ENCODE data around the gene LIG4. TPM values are rescaled to one million over a fixed set of nuclear protein-coding genes. Genes with fewer than 3 reads are reported as not detected.
"Not testable (repeated sequence)": the region's sequence is repeated elsewhere in the genome, so short reads cannot be mapped to it uniquely, and the experiment has no call there.

LIG4 gene
- total and polyA plus RNA-seq, 4 donors: 12.9 to 28.9 (median 20.7) TPM

- H3K36me3 ChIP-seq (ENCODE audit: control insufficient read depth, insufficient read depth, low read length): no peaks in the 10 kb centered on the region
- DNase-seq (ENCODE audit: low read depth in 4 of 6, low spot score in 6 of 6): no peak
- H3K4me1 ChIP-seq (ENCODE audit: control insufficient read depth, insufficient read depth, low read length): peaks cover 10% of the 10 kb centered on the region
- no CpG with 5 or more reads among the region's 1 CpG for WGBS (ENCODE audit: insufficient coverage)
- H3K27ac ChIP-seq (ENCODE audit: low read depth, low read length): no peak overlapping the region
- no peaks in the 10 kb centered on the region for H3K27me3 ChIP-seq (ENCODE audit: control insufficient read depth, insufficient read depth, low read length)
- H3K9me3 ChIP-seq (ENCODE audit: control insufficient read depth, insufficient read depth, low read length): no peaks in the 10 kb centered on the region
- no peak overlapping the region for H3K4me3 ChIP-seq (ENCODE audit: low read depth, low read length)
Observed at GRCh38 chr13:108220041-108220440, 4.7 kb upstream of the LIG4 start.

- H3K27me3 ChIP-seq (ENCODE audit: control insufficient read depth, insufficient read depth, low read length): no peaks in the 10 kb centered on the region
- peak within 1 kb of the TSS; percentile 91 for H3K4me3 ChIP-seq (ENCODE audit: low read depth, low read length)
- H3K9me3 ChIP-seq (ENCODE audit: control insufficient read depth, insufficient read depth, low read length): no peaks in the 10 kb centered on the region
- peak; percentile 91 to 98 (median 95) for DNase-seq (ENCODE audit: low read depth in 4 of 6, low spot score in 6 of 6)
- peak within 1 kb of the TSS; percentile 89 for H3K27ac ChIP-seq (ENCODE audit: low read depth, low read length)
- no peaks in the 10 kb centered on the region for H3K36me3 ChIP-seq (ENCODE audit: control insufficient read depth, insufficient read depth, low read length)
- H3K4me1 ChIP-seq (ENCODE audit: control insufficient read depth, insufficient read depth, low read length): peaks cover 10% of the 10 kb centered on the region
- 0% methylated on average over 81 of the region's 93 CpGs for WGBS (ENCODE audit: insufficient coverage)
Observed at GRCh38 chr13:108218044-108218974, 3.0 kb upstream of the LIG4 start, which contains the start of gene ABHD13. TSS of gene ABHD13 (plus strand) at chr13:108218392. CDS start at chr13:108229219, 10,827 bp downstream.

GRCh38 chr13:108217307-108218043 lies 2.1 kb upstream of the LIG4 start:
- DNase-seq (ENCODE audit: low read depth in 4 of 6, low spot score in 6 of 6): not testable (repeated sequence)
- 81% methylated on average over 12 of the region's 27 CpGs for WGBS (ENCODE audit: insufficient coverage)

GRCh38 chr13:108214441-108215271 lies 680 bp downstream of the LIG4 start:
- H3K27ac ChIP-seq (ENCODE audit: low read depth, low read length): no peak overlapping the region
- peak in 2 of 6 donors; percentile 41 to 72 for DNase-seq (ENCODE audit: low read depth in 4 of 6, low spot score in 6 of 6)
- WGBS (ENCODE audit: insufficient coverage): 2% methylated on average over 14 of the region's 41 CpGs

More at GRCh38 chr13:108217307-108218043, 2.1 kb upstream of the LIG4 start:
- Histone ChIP-seq H3K4me1 (ENCODE audit: control insufficient read depth, insufficient read depth, low read length) (peaks cover 10% of the 10 kb centered on the region), H3K27ac (ENCODE audit: low read depth, low read length) (peak overlapping the region; percentile 89), H3K4me3 (ENCODE audit: low read depth, low read length) (peak overlapping the region; percentile 91)
- not testable (repeated sequence) for H3K27me3 ChIP-seq (ENCODE audit: control insufficient read depth, insufficient read depth, low read length); H3K36me3 ChIP-seq (ENCODE audit: control insufficient read depth, insufficient read depth, low read length); H3K9me3 ChIP-seq (ENCODE audit: control insufficient read depth, insufficient read depth, low read length)

GRCh38 chr13:108213946-108214345 lies 1.4 kb downstream of the LIG4 start:
- no peaks in the 10 kb centered on the region for H3K36me3 ChIP-seq (ENCODE audit: control insufficient read depth, insufficient read depth, low read length)
- no peak for DNase-seq (ENCODE audit: low read depth in 4 of 6, low spot score in 6 of 6)
- H3K27me3 ChIP-seq (ENCODE audit: control insufficient read depth, insufficient read depth, low read length): no peaks in the 10 kb centered on the region
- peaks cover 10% of the 10 kb centered on the region for H3K4me1 ChIP-seq (ENCODE audit: control insufficient read depth, insufficient read depth, low read length)
- WGBS (ENCODE audit: insufficient coverage): no CpG with 5 or more reads among the region's 5 CpGs
- no peaks in the 10 kb centered on the region for H3K9me3 ChIP-seq (ENCODE audit: control insufficient read depth, insufficient read depth, low read length)
- peak overlapping the region; percentile 64 for H3K4me3 ChIP-seq (ENCODE audit: low read depth, low read length)
- H3K27ac ChIP-seq (ENCODE audit: low read depth, low read length): no peak overlapping the region

More at GRCh38 chr13:108214441-108215271, 680 bp downstream of the LIG4 start:
- H3K4me1 ChIP-seq (ENCODE audit: control insufficient read depth, insufficient read depth, low read length): peaks cover 10% of the 10 kb centered on the region
- peak overlapping the region; percentile 64 for H3K4me3 ChIP-seq (ENCODE audit: low read depth, low read length)
- no peaks in the 10 kb centered on the region for H3K36me3 ChIP-seq (ENCODE audit: control insufficient read depth, insufficient read depth, low read length)
- no peaks in the 10 kb centered on the region for H3K9me3 ChIP-seq (ENCODE audit: control insufficient read depth, insufficient read depth, low read length)
- no peaks in the 10 kb centered on the region for H3K27me3 ChIP-seq (ENCODE audit: control insufficient read depth, insufficient read depth, low read length)

DNA sequence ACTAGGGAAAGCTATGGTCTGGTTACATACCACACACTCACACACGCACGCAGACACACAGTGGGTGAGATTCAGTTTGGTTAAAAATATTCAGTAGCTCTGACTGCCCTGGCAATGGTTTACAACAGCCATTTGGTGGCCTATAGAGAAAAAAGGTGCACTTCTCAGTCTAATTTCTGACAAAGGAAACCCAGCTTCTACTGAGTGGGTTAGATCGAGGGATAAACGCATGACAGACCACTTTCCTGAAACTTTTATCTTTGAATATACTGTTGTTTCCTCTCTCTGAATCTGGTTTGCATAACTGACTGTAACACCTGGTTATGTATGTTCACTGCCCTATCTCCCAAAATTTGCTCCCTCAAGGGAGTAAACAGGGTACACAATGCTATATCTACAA lies 2.5 kb downstream of the LIG4 start:
- no peaks in the 10 kb centered on the region for H3K36me3 ChIP-seq (ENCODE audit: control insufficient read depth, insufficient read depth, low read length)
- H3K9me3 ChIP-seq (ENCODE audit: control insufficient read depth, insufficient read depth, low read length): no peaks in the 10 kb centered on the region
- no peak for DNase-seq (ENCODE audit: low read depth in 4 of 6, low spot score in 6 of 6)
- H3K27ac ChIP-seq (ENCODE audit: low read depth, low read length): no peak overlapping the region
- no peaks in the 10 kb centered on the region for H3K27me3 ChIP-seq (ENCODE audit: control insufficient read depth, insufficient read depth, low read length)
- H3K4me3 ChIP-seq (ENCODE audit: low read depth, low read length): no peak overlapping the region
- H3K4me1 ChIP-seq (ENCODE audit: control insufficient read depth, insufficient read depth, low read length): peaks cover 10% of the 10 kb centered on the region
- WGBS (ENCODE audit: insufficient coverage): no CpG with 5 or more reads among the region's 4 CpGs

DNA sequence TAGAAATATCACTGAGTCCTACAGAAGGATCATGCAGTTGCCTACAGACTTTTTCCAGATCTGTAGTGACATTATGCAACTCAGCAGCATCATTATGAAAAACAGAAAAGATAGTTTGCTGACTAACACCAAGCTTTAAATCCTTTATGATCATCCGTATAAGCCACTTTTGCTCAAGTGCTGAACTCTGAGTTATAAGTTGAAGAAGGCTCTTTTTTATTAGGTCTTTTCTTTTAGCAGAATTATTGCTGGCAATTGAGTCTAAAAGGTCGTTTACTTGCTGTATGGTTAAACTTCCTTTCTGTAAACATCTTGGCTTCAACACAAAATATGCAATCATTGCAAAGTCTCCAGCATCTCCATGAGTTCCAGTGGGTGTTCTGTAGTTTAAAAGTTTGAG lies 4.8 kb downstream of the LIG4 start:
- DNase-seq (ENCODE audit: low read depth in 4 of 6, low spot score in 6 of 6): no peak
- H3K27me3 ChIP-seq (ENCODE audit: control insufficient read depth, insufficient read depth, low read length): no peaks in the 10 kb centered on the region
- no peak overlapping the region for H3K4me3 ChIP-seq (ENCODE audit: low read depth, low read length)
- no peak overlapping the region for H3K27ac ChIP-seq (ENCODE audit: low read depth, low read length)
- H3K36me3 ChIP-seq (ENCODE audit: control insufficient read depth, insufficient read depth, low read length): no peaks in the 10 kb centered on the region
- peaks cover 1% of the 10 kb centered on the region for H3K4me1 ChIP-seq (ENCODE audit: control insufficient read depth, insufficient read depth, low read length)
- WGBS (ENCODE audit: insufficient coverage): no CpG with 5 or more reads among the region's 2 CpGs
- H3K9me3 ChIP-seq (ENCODE audit: control insufficient read depth, insufficient read depth, low read length): no peaks in the 10 kb centered on the region

DNA sequence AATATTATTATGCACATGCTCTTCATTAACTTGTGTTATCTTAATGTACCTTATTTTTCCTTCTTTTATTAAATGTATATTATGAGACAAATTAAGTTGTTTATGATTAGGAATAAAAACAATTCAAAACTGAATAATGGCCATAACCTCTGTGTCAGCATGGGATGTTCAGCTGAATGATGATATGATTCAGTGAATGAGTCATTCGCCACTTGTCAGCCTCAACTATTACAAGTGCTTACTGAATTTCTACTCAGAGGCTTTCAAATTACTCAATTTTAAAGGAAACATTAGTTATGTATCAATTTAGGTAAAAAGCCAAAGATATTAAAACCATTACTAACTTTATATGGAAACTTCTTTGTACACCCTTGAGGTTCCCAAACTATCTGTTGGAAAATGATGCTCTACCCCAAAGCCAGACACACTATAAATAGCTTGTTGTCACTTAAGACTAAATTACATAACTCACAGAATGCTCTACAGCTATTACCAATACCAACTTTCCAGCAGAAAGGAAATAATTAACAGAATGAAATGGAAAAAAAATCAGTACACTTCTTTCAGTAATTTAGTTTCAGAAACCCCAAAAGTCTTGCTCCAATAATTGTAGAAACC lies 14.4 kb downstream of the LIG4 start:
- Histone ChIP-seq H3K4me3 (ENCODE audit: low read depth, low read length) (no peak overlapping the region), H3K4me1 (ENCODE audit: control insufficient read depth, insufficient read depth, low read length) (no peaks in the 10 kb centered on the region), H3K36me3 (ENCODE audit: control insufficient read depth, insufficient read depth, low read length) (no peaks in the 10 kb centered on the region), H3K9me3 (ENCODE audit: control insufficient read depth, insufficient read depth, low read length) (no peaks in the 10 kb centered on the region), H3K27ac (ENCODE audit: low read depth, low read length) (no peak overlapping the region), H3K27me3 (ENCODE audit: control insufficient read depth, insufficient read depth, low read length) (no peaks in the 10 kb centered on the region)
- DNase-seq (ENCODE audit: low read depth in 4 of 6, low spot score in 6 of 6): no peak
- WGBS (ENCODE audit: insufficient coverage): no CpG with 5 or more reads among the region's 1 CpG

DNA sequence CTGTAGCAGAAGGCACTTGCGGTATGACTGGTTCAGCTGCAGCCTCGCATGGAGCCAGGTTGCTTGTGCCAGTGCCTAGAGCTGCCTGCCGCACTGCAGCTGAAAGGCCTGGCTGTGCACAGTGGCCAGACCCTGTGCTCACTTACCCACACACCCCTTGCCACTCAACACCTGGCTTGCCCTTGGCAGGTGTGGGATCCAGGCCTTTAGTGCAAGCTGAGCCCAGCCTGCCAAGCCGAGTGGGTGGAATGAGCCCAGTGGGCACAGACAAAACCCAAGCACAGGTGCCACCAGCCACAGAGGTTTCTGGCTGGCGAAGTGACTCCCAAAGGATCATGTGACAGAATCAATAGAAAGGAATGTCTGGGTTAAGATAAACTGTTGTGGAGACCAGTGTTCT lies 19.5 kb downstream of the LIG4 start:
- 91% methylated on average over 5 of the region's 5 CpGs for WGBS (ENCODE audit: insufficient coverage)

More for the DNA sequence above, 19.5 kb downstream of the LIG4 start:
- DNase-seq (ENCODE audit: low read depth in 4 of 6, low spot score in 6 of 6): no peak
- H3K4me3 ChIP-seq (ENCODE audit: low read depth, low read length): no peak overlapping the region
- H3K9me3 ChIP-seq (ENCODE audit: control insufficient read depth, insufficient read depth, low read length): no peaks in the 10 kb centered on the region
- H3K36me3 ChIP-seq (ENCODE audit: control insufficient read depth, insufficient read depth, low read length): no peaks in the 10 kb centered on the region
- no peaks in the 10 kb centered on the region for H3K27me3 ChIP-seq (ENCODE audit: control insufficient read depth, insufficient read depth, low read length)
- no peaks in the 10 kb centered on the region for H3K4me1 ChIP-seq (ENCODE audit: control insufficient read depth, insufficient read depth, low read length)
- no peak overlapping the region for H3K27ac ChIP-seq (ENCODE audit: low read depth, low read length)
